ENCODE results near the gene AP3M1. TPM values are rescaled to one million over a fixed set of nuclear protein-coding genes. Genes with fewer than 3 reads are reported as not detected.

The AP3M1 gene
- polyA plus RNA-seq, 2 of the 4 experiments (the other 2 are of a cell fraction): 39.0 to 83.0 TPM

- ChIA-PET POLR2A (no interaction called here), CTCF (interaction anchor here (1.3 to 3.8 kb wide), 7 partner anchors 10 to 246 kb away, joined by 3 to 28 read pairs (median 5); no protein-coding TSS in a partner anchor)
- TF ChIP-seq TP53 (CRISPR knock-in tag; IDR thresholded peaks at IDR 0.05): no peak
- TF ChIP-seq, protein P1, sequence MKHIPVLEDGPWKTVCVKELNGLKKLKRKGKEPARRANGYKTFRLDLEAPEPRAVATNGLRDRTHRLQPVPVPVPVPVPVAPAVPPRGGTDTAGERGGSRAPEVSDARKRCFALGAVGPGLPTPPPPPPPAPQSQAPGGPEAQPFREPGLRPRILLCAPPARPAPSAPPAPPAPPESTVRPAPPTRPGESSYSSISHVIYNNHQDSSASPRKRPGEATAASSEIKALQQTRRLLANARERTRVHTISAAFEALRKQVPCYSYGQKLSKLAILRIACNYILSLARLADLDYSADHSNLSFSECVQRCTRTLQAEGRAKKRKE (CRISPR knock-in tag; IDR thresholded peaks at IDR 0.05; ENCODE audit: low read depth): no peak
- no peak for TF ChIP-seq EHF (CRISPR knock-in tag; IDR thresholded peaks at IDR 0.05)
- no peak for TF ChIP-seq CHD4 (IDR thresholded peaks at IDR 0.05; ENCODE audit: borderline replicate concordance)
- no peak for TF ChIP-seq HOXB13 (CRISPR knock-in tag; IDR thresholded peaks at IDR 0.05; ENCODE audit: low read depth)
- TF ChIP-seq CHD2 (IDR thresholded peaks at IDR 0.05; ENCODE audit: low read length, partially characterized antibody): no peak
- no peak for TF ChIP-seq TFCP2L1 (CRISPR knock-in tag; IDR thresholded peaks at IDR 0.05)
- WGBS (ENCODE audit: missing lambda C conversion rate): 90% methylated on average over 7 of the region's 7 CpGs
- ATAC-seq: no peak
- no peak for DNase-seq (ENCODE audit: low read depth in 1 of 2, low spot score in 1 of 2)
- Histone ChIP-seq H3K4me2 (no peak overlapping the region), H3K9me3 (no peaks in the 10 kb centered on the region), H3K4me1 (peaks cover 9% of the 10 kb centered on the region; the same call in 2 of the 3 replicates), H3K4me3 (no peak overlapping the region), H3K27ac (no peak overlapping the region)
- no peak for FAIRE-seq
These were observed 56.4 kb downstream of the AP3M1 start for GRCh38 chr10:74094231-74094630.

- FAIRE-seq: no peak
These were observed 57.0 kb downstream of the AP3M1 start for GRCh38 chr10:74093530-74094164.

GRCh38 chr10:74092372-74092771 lies 58.3 kb downstream of the AP3M1 start:
- Histone ChIP-seq H3K4me1 (peaks cover 4% of the 10 kb centered on the region; the same call in 2 of the 3 replicates), H3K9me3 (no peaks in the 10 kb centered on the region), H3K27ac (no peak overlapping the region), H3K4me2 (no peak overlapping the region), H3K4me3 (no peak overlapping the region)
- ChIA-PET POLR2A (no interaction called here), CTCF (interaction anchor here (1.2 to 3.8 kb wide), 4 partner anchors 11 to 152 kb away, joined by 3 to 23 read pairs (median 4); no protein-coding TSS in a partner anchor)
- DNase-seq (ENCODE audit: low read depth in 1 of 2, low spot score in 1 of 2): no peak
- no peak for TF ChIP-seq SREBF2 (IDR thresholded peaks at IDR 0.05)
- no peak for TF ChIP-seq MAZ (IDR thresholded peaks at IDR 0.05; ENCODE audit: borderline replicate concordance, low read depth, low read length)
- no peak for TF ChIP-seq JUNB (IDR thresholded peaks at IDR 0.05)
- TF ChIP-seq PHF8 (IDR thresholded peaks at IDR 0.05; ENCODE audit: borderline replicate concordance, low read depth): no peak
- ATAC-seq: no peak
- no peak for FAIRE-seq
- 79% methylated on average over 3 of the region's 3 CpGs for WGBS (ENCODE audit: missing lambda C conversion rate)

More at GRCh38 chr10:74093530-74094164, 57.0 kb downstream of the AP3M1 start:
- Histone ChIP-seq H3K4me2 (no peak overlapping the region), H3K9me3 (no peaks in the 10 kb centered on the region), H3K4me3 (no peak overlapping the region), H3K27ac (no peak overlapping the region), H3K4me1 (peaks cover 9% of the 10 kb centered on the region; the same call in 2 of the 3 replicates)
- 87% methylated on average over 4 of the region's 4 CpGs for WGBS (ENCODE audit: missing lambda C conversion rate)
- ChIA-PET POLR2A (no interaction called here), CTCF (interaction anchor here (1.3 to 3.8 kb wide), 7 partner anchors 11 to 245 kb away, joined by 3 to 28 read pairs (median 5); no protein-coding TSS in a partner anchor)
- no peak for TF ChIP-seq NPAS2 (CRISPR knock-in tag; IDR thresholded peaks at IDR 0.05; ENCODE audit: borderline replicate concordance)
- TF ChIP-seq, protein P1 (CRISPR knock-in tag; IDR thresholded peaks at IDR 0.05; ENCODE audit: low read depth): no peak
- no peak for TF ChIP-seq EP300 (IDR thresholded peaks at IDR 0.05)
- TF ChIP-seq MAX (IDR thresholded peaks at IDR 0.05): no peak
- TF ChIP-seq MAFK (IDR thresholded peaks at IDR 0.05; ENCODE audit: partially characterized antibody): no peak
- TF ChIP-seq HOXA7 (CRISPR knock-in tag; IDR thresholded peaks at IDR 0.05): no peak
- TF ChIP-seq ZC3H11A (IDR thresholded peaks at IDR 0.05): no peak
- no peak for TF ChIP-seq RCOR1 (IDR thresholded peaks at IDR 0.05; ENCODE audit: low read depth, low read length)
- no peak for TF ChIP-seq MAZ (IDR thresholded peaks at IDR 0.05; ENCODE audit: borderline replicate concordance, low read depth, low read length)
- TF ChIP-seq SREBF2 (IDR thresholded peaks at IDR 0.05): no peak
- no peak for TF ChIP-seq HOXB13 (CRISPR knock-in tag; IDR thresholded peaks at IDR 0.05; ENCODE audit: low read depth)
- ATAC-seq: no peak
- no peak for DNase-seq (ENCODE audit: low read depth in 1 of 2, low spot score in 1 of 2)
